Heart left ventricle (tissue), 16 donors: ENCODE measurements around the gene CES2. TPM values are rescaled to one million over a fixed set of nuclear protein-coding genes. Genes with fewer than 3 reads are reported as not detected.
"Not testable (repeated sequence)": the region's sequence is repeated elsewhere in the genome, so short reads cannot be mapped to it uniquely, and the experiment has no call there.

Experiments
- ATAC-seq, 4 donors: fragments of 200-7000 bp; cut with Tn5 transposase; one replicate each; pipeline ENCODE4 v1.9.1; 2020 to 2022; ENCODE audit warnings: moderate library complexity in 4 of 4, mild to moderate bottlenecking in 3 of 4, moderate number of reproducible peaks in 1 of 4
- DNase-seq, 5 donors: peaks; one replicate each; pipeline ENCODE4 v3.0.0-alpha.2; 2020
- H3K27ac ChIP-seq, 12 donors: fragments of 200-600 bp; sonication (generic) in 4 of 12; one replicate each; pipeline versions ENCODE4 v1.5.0 to v1.8.0; 2016 to 2022; ENCODE audit warnings: mild to moderate bottlenecking in 2 of 12
- H3K27me3 ChIP-seq, 9 donors: fragments of 200-600 bp; sonication (generic) in 2 of 9; one replicate each; pipeline versions ENCODE4 v1.5.1 to v1.8.0; 2016 to 2022; ENCODE audit warnings: mild to moderate bottlenecking in 3 of 9
- H3K36me3 ChIP-seq, 9 donors: fragments of 200-600 bp; sonication (generic) in 2 of 9; one replicate each; pipeline versions ENCODE4 v1.5.0 to v1.8.0; 2018 to 2022; ENCODE audit warnings: mild to moderate bottlenecking in 2 of 9
- H3K4me1 ChIP-seq, 12 donors: fragments of 200-600 bp; sonication (generic) in 4 of 12; one replicate each; pipeline versions ENCODE4 v1.5.0 to v1.8.0; 2016 to 2022; ENCODE audit warnings: mild to moderate bottlenecking in 3 of 12
- H3K4me3 ChIP-seq, 12 donors: fragments of 200-600 bp; sonication (generic) in 4 of 12; one replicate each; pipeline versions ENCODE4 v1.5.0 to v1.8.0; 2017 to 2022; ENCODE audit warnings: mild to moderate bottlenecking in 9 of 12, moderate library complexity in 4 of 12
- H3K9me3 ChIP-seq, 12 donors: fragments of 200-600 bp; sonication (generic) in 4 of 12; one replicate each; pipeline versions ENCODE4 v1.5.0 to v1.8.0; 2016 to 2022; ENCODE audit warnings: mild to moderate bottlenecking in 1 of 12
- POLR2A ChIP-seq, 2 donors: fragments of 450-650 bp; IDR thresholded peaks; one replicate each; pipeline ENCODE4 v1.6.1; 2017; ENCODE audit warnings: antibody characterized with exemption in 2 of 2, mild to moderate bottlenecking in 2 of 2, moderate library complexity in 2 of 2
- WGBS, 4 donors: extraction: QIAGEN DNeasy Blood & Tissue Kit in 2 of 4; methylation state at CpG; one replicate each; pipeline versions ENCODE4 v1.1.5 to v1.1.7; 2013 to 2018; 5-methylcytosine and 5-hydroxymethylcytosine counted together
- intact Hi-C, 10 donors: fragments of 100-400 bp; cut with DNase I; formaldehyde crosslinking; loops; one replicate each; pipeline versions ENCODE4 v1.11.1 to v1.14.2; 2022
- polyA plus RNA-seq, 2 donors: library from polyadenylated mRNA; stranded (reverse); fragments of 200-250 nt; gene quantifications; one replicate each; pipeline ENCODE4 v1.2.3, GENCODE V29; 2013
- total RNA-seq, 9 donors: library from RNA; depleted of rRNA in 2 of 9; stranded (reverse); fragments of >200 nt in 2 of 9; fragmentation: NEBNext Ultra II Directional in 3 of 9; extraction: Animal tissue kit (Norgen Biotek cat#: 25700) in 3 of 9; gene quantifications; one replicate each; pipeline versions ENCODE4 v1.1.0 to v1.2.4, GENCODE V29; 2016 to 2023
- TF ChIP-seq, protein P1 (sequence below), 12 donors: fragments of 200-600 bp; sonication (generic) in 4 of 12; IDR thresholded peaks; one replicate each; pipeline versions ENCODE4 v1.5.0 to v1.8.0; 2018 to 2022; ENCODE audit warnings: antibody characterized with exemption in 12 of 12, mild to moderate bottlenecking in 5 of 12
- donor health status: ischemic (EF 13 %, LVEDD 7.1; RV severe dilation, severe dysfunction).
- donor health status: healthy with polysubstance abuse.
- donor health status: DM: no; HTN: yes; CAD: no.
- donor health status: DM: no; HTN: no; CAD: no.
- donor health status: ischemic (EF 25% LVEDD 6.9; RV normal size, moderate dysfunction).
- donor health status: ischemic (EF 25% LVEDD 5.7; RV mildly dilated, moderate dysfunction).
- donor health status: healthy.
- donor health status: DM: yes; HTN: yes; CAD: no.
- donor health status: ischemic (EF 35%, LVEDD 5.7; RV mildly dilated, moderate dysfunction).
- donor health status: nonischemic (EF 11% LVEDD 7.7; RV severe dilation, severe dysfunction).
- donor health status: DM: yes; HTN: yes; CAD: no.
- donor health status: PGD.
- donor health status: ischemic (EF 29% LVEDD 5.4; RV normal size, mild dysfunction).
- donor health status: nonischemic (EF 23%, LVEDD 6.1; RV moderate dilation, normal function).

The CES2 gene
- total and polyA plus RNA-seq, 11 donors: 40.9 to 157 (median 78.8) TPM

GRCh38 chr16:66933776-66934137 lies 1.6 kb upstream of the CES2 start:
- 3 to 5% (median 4%) methylated on average over 12 of the region's 12 CpGs for WGBS, 4 donors
- Histone ChIP-seq H3K4me3 (peak overlapping the region; percentile 67 to 100 (median 95)), H3K27ac (peak overlapping the region; percentile 82 to 99 (median 96)), H3K27me3 (no peaks in the 10 kb centered on the region), H3K4me1 (peaks cover 4 to 62% (median 37%) of the 10 kb centered on the region in 12 donors), H3K9me3 (no peaks in the 10 kb centered on the region), H3K36me3 (peaks cover 0 to 40% (median 24%) of the 10 kb centered on the region in 9 donors)
- ATAC-seq: no peak
- intact Hi-C loops: loop anchor here in 1 of 10 donors (5.0 kb wide), 1 partner anchor 36 kb away; no protein-coding TSS in a partner anchor
- no peak for TF ChIP-seq POLR2A (IDR thresholded peaks at IDR 0.05)
- TF ChIP-seq, protein P1, sequence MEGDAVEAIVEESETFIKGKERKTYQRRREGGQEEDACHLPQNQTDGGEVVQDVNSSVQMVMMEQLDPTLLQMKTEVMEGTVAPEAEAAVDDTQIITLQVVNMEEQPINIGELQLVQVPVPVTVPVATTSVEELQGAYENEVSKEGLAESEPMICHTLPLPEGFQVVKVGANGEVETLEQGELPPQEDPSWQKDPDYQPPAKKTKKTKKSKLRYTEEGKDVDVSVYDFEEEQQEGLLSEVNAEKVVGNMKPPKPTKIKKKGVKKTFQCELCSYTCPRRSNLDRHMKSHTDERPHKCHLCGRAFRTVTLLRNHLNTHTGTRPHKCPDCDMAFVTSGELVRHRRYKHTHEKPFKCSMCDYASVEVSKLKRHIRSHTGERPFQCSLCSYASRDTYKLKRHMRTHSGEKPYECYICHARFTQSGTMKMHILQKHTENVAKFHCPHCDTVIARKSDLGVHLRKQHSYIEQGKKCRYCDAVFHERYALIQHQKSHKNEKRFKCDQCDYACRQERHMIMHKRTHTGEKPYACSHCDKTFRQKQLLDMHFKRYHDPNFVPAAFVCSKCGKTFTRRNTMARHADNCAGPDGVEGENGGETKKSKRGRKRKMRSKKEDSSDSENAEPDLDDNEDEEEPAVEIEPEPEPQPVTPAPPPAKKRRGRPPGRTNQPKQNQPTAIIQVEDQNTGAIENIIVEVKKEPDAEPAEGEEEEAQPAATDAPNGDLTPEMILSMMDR (IDR thresholded peaks at IDR 0.05): no peak
- DNase-seq: no peak

- 0% methylated on average over 35 to 76 of the region's 76 CpGs for WGBS, 4 donors
- Histone ChIP-seq H3K9me3 (no peaks in the 10 kb centered on the region), H3K27ac (peak within 1 kb of the TSS; percentile 82 to 99 (median 96)), H3K27me3 (no peaks in the 10 kb centered on the region), H3K36me3 (peaks cover 0 to 45% (median 30%) of the 10 kb centered on the region in 9 donors), H3K4me1 (peaks cover 4 to 58% (median 37%) of the 10 kb centered on the region in 12 donors), H3K4me3 (peak within 1 kb of the TSS; percentile 67 to 100 (median 95))
- ATAC-seq: peak; percentile 66 to 91 (median 81)
- peak; percentile 91 to 95 (median 93) for DNase-seq
- intact Hi-C loops: loop anchor here in 1 of 10 donors (5.0 kb wide), 1 partner anchor 37 kb away; no protein-coding TSS in a partner anchor
- peak; percentile 27 to 79 for TF ChIP-seq POLR2A (IDR thresholded peaks at IDR 0.05)
- TF ChIP-seq, protein P1 (IDR thresholded peaks at IDR 0.05): no peak
Measured at GRCh38 chr16:66934138-66934838, 1.0 kb upstream of the CES2 start, which contains the start of gene CIAO2B. TSS of gene CIAO2B (minus strand) at chr16:66934402. CDS start at chr16:66934364, 38 bp downstream.

DNA sequence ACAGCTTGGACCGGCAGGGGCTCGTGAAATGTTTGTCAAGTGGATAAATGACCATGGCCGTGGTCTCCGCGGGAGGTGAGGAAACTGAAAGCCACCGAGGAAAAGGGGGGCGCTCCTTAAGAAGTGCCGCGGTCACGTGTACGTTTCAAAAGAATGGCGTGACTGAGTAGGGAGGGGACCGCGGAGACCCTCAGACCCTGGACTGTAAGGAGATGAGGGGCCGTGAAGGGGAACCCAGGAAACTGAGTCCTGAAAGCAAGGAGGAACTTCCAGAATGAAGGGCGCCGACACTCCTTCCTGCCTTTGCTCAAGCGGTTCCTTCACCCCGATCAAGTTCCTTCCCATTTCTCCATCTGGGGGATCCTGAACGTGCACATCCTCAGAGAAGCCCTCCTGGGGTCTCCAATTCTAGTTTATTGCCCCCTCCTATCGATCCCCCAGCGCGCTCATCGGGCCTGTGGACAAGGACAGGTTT lies 440 bp upstream of the CES2 start:
- H3K9me3 ChIP-seq, H3K27me3 ChIP-seq, DNase-seq: not testable (repeated sequence)
- Histone ChIP-seq H3K4me1 (peaks cover 4 to 58% (median 37%) of the 10 kb centered on the region in 12 donors), H3K36me3 (peaks cover 0 to 51% (median 35%) of the 10 kb centered on the region in 9 donors), H3K27ac (peak overlapping the region; percentile 82 to 99 (median 96)), H3K4me3 (peak overlapping the region; percentile 67 to 100 (median 95))
- intact Hi-C loops: loop anchor here in 2 of 10 donors (5.0 kb wide), 1 partner anchor 38 kb away; no protein-coding TSS in a partner anchor
- WGBS, 4 donors: 0 to 1% (median 1%) methylated on average over 20 to 24 of the region's 24 CpGs
- peak in 3 of 4 donors; percentile 0 to 1 (median 0) for ATAC-seq

- intact Hi-C loops: loop anchor here in 1 of 10 donors (5.0 kb wide), 1 partner anchor 39 kb away; no protein-coding TSS in a partner anchor
- DNase-seq (peak in 2 of 5 donors; percentile 45 to 66), ATAC-seq (peak in 3 of 4 donors; percentile 12 to 45 (median 21))
- no peaks in the 10 kb centered on the region for H3K27me3 ChIP-seq
- peak overlapping the region; percentile 67 to 100 (median 95) for H3K4me3 ChIP-seq
- WGBS, 4 donors: 50 to 69% (median 61%) methylated on average over 6 of the region's 6 CpGs
- peaks cover 0 to 55% (median 45%) of the 10 kb centered on the region in 9 donors for H3K36me3 ChIP-seq
- no peaks in the 10 kb centered on the region for H3K9me3 ChIP-seq
- TF ChIP-seq, protein P1 (IDR thresholded peaks at IDR 0.05): no peak
- TF ChIP-seq POLR2A (IDR thresholded peaks at IDR 0.05): no peak
- peak overlapping the region; percentile 33 to 99 (median 96) for H3K27ac ChIP-seq
- peaks cover 4 to 64% (median 37%) of the 10 kb centered on the region in 12 donors for H3K4me1 ChIP-seq
Measured at GRCh38 chr16:66936462-66936861, 1.1 kb downstream of the CES2 start.
